ENCODE measurements around the gene AFAP1.

The AFAP1 gene

DNA sequence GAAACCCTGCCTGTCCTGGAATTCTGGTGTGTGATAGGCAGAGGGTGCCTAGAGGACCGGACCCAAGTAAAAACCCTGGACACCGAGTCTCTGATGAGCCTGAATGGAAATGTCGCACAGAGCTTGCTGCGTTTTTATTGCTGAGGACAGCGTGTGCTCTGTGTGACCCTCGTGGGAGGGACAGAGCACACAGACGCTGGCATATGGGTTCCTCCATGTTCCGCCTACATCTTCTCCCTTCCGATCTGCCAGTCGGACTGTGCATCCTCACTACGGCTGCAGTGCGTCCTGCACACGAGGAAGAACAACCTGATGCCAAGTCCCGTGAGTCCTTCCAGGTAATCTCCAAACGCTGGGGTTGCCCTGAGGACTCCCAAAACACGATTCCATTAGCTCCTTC is 68.3 kb downstream of the AFAP1 start:
- in situ Hi-C loops (cut with MboI; ENCODE audit: low sequenced_read_pairs), result no loop called here

DNA sequence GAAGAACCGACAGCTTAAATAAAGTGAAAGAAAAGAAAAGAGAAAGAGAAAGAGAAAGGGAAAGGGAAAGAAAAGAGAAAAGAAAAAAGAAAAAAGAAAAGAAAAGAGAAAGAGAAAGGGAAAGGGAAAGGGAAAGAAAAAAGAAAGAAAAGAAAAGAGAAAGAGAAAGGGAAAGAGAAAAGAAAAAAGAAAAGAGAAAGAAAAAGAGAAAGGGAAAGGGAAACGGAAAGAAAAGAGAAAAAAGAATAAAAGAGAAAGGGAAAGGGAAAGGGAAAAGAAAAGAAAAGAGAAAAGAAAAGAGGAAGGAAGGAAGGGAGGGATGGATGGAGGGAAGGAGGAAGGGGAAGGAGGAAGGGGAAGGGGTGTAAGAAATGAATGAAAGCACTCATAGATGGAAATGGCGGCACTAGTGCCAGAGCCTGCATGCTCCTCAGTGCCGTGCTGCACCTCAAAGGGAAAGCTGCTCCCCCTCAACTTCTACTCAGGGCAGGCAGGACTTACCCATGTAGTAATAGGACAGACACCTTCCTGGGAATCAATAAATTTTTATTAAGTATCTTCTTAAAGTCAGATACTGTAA is 70.7 kb downstream of the AFAP1 start:
- in situ Hi-C loops (cut with MboI; ENCODE audit: low sequenced_read_pairs), result no loop called here

DNA sequence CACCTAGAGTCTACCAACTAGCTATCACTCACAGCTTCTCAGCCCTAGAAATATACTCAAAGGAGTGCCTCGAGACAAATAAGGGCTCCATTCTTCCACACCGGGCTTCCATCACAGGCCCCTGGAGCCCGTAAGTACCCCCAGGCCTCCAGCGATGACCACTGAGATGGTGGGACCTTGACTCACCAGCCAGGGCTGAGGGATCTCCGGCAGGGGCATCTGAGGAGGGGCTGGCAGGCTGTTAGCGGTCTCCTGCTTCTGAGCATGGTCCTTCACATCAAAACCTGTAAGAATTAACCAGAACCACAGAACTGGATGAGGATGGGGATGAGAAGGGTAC is 71.3 kb downstream of the AFAP1 start:
- in situ Hi-C loops (cut with MboI; ENCODE audit: low sequenced_read_pairs), result no loop called here

DNA sequence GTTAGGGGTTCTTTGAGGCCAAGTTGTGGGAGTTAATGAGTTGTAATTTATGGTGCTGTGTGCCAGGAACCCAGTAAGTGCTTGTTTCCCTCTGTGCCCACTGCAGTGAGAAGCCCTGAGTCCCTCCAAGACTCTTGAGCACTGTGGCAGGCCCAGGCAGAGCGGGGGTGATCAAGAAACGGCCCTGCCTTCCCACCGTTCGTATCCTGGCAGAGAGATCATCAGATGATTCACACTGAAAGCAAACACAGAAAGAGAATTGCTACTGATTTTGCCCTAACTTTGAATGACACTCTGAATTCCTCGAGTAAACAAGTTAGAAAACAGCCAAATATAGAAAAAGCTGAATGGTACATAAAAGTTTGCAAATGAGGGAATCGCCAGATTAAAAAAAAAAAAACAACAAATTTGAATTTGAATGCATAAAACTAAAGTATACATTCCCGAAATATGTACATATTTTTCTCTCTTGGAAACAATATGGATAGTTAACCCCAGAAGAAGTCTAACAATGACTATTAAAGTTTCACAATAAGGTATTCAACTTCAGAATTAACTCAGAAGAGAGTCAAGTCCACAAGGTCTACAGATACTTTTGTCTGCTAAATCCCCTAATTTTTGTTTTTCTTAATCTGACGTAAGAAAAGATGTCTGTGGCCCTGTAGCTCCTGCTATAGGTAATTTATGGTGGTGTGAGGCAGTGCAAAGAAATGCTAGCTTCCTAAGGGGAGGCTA is 71.8 kb downstream of the AFAP1 start:
- in situ Hi-C loops (cut with MboI; ENCODE audit: low sequenced_read_pairs), result no loop called here

DNA sequence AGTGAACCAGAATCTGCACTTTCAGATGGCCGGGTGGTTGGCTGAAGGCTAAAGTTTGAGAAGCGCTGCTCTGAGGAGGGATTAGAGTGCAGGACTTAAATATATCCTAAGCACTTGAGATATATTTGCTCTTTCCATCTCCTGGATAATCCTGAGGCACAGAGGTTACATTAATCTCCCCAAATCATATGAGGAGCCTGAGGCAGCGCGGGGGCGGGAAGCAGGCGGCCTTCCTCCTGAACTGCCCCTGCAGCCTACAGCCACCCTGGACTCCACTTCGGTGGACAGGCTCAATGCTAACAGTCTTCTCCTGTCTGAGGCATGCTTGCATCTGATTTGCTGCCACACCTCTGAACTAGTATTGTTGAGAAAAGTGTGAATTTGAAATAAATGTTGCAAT is 72.5 kb downstream of the AFAP1 start:
- in situ Hi-C loops (cut with MboI; ENCODE audit: low sequenced_read_pairs), result no loop called here

DNA sequence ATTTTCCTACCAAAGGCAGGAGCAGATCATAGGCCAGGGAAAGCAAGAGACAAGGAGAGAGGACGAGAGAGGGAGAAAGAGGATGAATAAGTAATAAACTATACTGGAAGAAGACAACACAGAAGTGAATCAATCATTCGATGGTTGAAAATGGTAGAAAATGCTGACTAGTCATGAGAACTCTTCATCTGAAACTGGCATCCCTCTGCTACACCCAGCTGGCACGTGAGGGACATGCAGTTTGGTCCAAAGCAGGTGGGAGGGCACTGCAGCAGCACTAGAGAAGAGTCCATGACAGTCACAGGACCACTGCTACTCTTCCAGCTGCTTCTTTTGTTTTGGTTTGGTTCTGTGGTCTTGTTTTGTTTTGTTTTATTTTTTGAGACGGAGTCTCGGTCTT is 74.1 kb downstream of the AFAP1 start:
- in situ Hi-C loops (cut with MboI; ENCODE audit: low sequenced_read_pairs), result no loop called here

DNA sequence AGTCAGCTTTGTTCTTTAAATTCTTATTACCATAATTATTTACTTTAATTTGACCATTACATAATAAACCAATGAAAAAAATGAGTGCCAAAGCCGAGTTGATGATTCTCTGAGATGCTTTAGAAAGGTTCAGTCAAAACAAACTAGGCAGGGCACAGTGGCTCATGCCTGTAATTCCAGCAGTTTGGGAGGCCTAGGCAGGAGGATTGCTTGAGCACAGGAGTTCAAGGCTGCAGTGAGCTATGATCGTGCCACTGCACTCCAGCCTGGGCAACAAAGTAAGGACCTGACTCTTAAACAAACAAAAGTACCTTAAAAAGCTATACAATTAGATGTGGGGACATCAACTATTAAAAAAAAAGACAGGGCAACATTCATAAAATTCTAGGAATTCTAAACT is 75.0 kb downstream of the AFAP1 start:
- in situ Hi-C loops (cut with MboI; ENCODE audit: low sequenced_read_pairs), result no loop called here

DNA sequence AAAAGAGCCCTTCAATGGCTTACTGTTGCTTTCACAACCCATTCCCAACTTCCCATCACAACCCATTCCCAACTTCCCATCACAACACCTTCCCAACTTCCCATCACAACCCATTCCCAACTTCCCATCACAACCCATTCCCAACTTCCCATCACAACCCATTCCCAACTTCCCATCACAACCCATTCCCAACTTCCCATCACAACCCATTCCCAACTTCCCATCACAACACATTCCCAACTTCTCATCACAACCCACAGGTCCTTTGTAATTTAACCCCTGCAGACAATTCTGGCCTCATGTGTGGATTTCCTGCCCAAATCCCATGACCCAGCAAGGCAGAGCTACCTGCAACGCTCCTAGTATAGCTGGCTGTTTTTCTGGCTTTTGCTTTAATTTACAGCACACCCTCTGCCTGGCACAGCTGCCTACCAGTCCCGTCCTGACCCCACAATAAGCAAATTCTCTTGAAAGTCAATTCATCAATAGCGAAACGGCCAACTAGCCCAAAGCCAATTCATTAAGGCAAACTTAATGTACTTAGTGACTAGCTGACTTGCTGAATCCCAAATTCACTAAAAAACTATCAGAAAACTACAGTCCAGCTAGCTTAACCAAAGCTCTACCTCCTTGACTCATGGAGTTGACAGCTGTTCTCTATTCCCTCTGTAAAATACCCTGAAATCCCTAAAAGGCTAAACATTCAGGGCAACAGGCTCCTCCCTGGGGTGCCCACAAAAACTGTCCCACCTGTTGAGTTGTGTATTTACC is 75.6 kb downstream of the AFAP1 start:
- in situ Hi-C loops (cut with MboI; ENCODE audit: low sequenced_read_pairs), result no loop called here

DNA sequence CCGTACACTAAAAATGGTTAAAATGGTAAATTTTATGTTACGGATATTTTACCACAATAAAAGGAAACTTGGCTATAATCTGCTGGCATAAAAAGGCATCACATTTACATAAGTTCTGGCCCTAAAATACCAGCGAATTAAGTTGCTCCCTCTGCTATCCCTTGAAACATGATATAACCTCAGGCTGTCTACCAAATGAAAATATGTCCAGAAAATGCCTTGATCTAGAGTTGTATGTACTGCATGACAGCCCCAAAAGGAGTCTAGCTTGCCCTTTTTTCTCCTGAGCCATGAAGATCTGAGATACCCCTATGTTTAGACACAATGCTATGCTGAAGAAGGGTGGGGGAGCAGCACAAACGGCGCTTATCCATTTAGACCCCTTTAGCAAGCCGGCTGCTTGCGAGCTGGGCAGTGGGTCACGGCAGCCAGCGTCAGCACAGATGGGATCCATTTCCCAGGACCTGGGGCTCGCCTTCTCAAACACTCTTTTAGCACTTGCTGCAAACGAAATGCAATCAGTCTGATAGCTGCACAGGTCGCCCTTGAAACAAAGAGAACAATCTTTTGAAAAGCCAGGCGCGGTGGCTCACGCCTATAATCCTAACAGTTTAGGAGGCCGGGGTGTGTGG is 77.0 kb downstream of the AFAP1 start:
- in situ Hi-C loops (cut with MboI; ENCODE audit: low sequenced_read_pairs), result no loop called here

DNA sequence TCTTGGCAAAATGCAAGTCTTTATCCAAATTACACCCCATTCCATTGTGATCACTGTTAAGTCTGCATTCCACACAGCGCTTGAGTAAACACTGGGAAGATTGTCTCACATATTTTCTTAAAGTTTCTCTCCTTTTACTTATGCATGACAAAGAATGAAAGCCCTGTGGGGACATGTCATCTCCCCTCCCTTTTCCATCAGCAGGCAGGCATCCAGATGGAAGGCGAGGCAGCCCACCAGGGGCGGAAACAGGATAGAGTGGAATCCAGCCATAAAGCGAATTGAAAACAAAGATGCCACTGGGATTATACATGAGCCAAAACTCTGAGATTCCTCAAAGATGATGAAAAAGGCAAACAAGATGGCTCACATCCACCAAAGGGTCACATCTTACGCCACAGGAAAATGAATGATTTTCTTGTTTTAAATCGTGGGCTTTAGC is 78.2 kb downstream of the AFAP1 start:
- in situ Hi-C loops (cut with MboI; ENCODE audit: low sequenced_read_pairs), result no loop called here

DNA sequence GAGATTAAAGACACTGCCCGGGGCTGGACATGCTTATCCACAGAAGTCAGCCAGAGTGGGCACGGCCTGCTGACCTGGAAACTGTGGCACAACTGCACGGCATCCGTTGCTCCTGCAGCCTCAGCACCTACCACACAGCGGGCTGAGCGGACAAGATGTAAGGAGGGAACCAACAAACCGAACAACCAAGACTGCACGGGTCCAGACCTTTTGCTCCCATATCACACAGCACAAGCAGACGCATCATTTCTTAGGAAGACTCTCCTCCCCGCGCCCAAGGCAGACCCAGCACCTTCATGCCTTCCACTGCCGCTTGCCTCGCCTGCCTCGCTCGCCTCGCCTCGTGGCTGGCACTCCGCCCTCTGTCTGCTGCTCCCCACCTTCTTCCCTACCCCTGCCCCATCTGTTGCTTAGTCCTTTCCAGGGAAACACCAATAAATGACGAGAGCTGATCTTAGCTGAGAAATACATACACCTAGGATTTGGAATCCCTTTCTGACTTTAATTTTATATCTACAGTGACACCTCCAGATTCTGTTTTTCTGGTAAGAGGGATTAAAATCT is 79.0 kb downstream of the AFAP1 start:
- in situ Hi-C loops (cut with MboI; ENCODE audit: low sequenced_read_pairs), result no loop called here

DNA sequence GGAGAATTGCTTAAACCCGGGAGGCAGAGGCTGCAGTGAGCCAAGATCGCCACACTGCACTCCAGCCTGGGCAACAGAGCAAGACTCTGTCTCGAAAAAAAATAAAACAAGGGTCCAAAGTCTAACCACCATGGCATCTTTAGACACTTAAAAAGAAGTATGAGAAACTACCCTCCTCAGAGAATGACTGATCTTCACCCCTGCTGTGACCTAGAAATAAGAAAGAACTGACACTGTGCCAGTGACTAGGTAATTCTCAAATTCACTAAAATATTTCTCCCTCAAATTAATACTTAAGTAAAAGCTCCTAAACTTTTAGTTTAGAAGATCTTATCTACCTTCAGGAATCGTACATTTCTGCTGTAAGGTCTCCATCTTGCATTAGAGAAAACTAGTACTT is 80.3 kb downstream of the AFAP1 start:
- in situ Hi-C loops (cut with MboI; ENCODE audit: low sequenced_read_pairs), result no loop called here

DNA sequence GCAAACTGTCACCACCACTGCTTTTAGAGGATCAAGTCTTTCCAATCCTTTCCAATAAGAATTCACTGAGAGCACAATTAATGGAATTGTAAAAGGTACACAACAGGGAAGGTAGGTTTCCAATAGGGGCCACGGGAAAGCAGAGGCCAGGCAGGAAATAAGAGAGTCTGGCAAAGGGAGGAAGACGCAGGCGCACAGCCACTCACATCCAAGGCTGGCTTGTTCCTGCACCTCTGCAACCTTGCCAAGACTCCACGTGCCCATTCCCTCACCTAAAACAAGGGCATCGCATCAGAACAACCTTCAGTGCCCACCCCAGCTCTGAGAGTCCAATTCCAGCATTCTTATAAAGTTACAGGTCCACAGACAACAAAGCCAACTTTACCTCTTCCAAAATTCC is 81.2 kb downstream of the AFAP1 start:
- in situ Hi-C loops (cut with MboI; ENCODE audit: low sequenced_read_pairs), result no loop called here

DNA sequence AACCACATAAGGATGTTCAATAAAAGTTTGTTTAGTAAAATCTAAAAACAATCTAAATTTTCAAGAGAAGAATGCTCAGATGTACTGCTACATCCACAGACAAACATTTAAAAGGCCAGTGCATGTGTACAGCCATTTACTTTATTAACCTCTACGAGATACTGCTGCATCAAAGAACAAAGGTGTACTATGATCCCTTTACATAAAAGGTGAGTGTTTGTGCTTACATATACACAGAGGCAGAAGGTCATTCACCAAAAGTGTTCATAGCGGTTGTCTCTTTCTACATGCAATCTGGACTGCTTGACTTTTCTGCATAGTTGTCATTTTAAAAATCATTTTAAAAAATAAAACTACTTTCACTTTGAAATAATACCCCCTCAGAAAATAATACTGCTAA is 81.7 kb downstream of the AFAP1 start:
- in situ Hi-C loops (cut with MboI; ENCODE audit: low sequenced_read_pairs), result no loop called here

DNA sequence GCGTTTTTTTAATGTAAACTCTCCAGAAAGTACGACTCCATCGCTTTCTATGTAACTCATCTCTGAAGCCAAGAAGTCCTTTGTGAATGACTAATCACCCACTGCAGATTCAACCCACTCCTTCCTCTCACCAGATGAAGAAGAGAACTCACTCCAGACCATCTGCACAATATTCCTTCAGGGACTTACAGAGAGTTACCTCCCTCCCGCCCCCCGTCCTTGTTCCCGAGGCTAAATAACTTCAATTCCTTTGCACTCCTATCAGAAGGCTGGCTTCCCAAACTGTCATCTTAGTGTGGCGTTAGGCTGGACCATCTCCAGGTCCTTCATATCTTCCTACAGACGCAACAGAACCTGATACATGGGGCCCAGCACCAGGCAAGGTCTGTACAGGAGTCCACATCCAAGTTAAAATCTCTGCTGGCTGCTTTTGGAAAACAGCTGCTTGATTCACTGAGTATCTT is 82.4 kb downstream of the AFAP1 start:
- in situ Hi-C loops (cut with MboI; ENCODE audit: low sequenced_read_pairs), result no loop called here

DNA sequence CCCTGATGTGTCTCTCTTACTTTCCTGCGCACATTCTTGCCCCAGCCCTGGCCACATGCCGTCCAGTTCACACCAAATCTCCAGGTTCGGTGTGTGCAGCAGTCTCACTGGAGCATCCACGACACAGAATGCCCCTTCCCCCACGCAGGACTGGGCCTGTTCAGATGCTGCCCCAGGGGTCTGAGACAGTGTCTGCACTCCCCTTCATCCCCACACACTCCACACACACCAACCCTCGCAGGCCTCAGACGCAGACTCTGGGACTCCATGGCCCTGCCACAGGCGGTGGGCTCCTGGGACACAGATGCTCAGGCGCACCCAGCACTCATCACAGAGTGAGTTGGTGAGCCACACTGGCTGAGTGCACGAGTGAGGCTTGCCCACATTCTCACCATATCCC is 83.9 kb downstream of the AFAP1 start:
- in situ Hi-C loops (cut with MboI; ENCODE audit: low sequenced_read_pairs), result no loop called here

DNA sequence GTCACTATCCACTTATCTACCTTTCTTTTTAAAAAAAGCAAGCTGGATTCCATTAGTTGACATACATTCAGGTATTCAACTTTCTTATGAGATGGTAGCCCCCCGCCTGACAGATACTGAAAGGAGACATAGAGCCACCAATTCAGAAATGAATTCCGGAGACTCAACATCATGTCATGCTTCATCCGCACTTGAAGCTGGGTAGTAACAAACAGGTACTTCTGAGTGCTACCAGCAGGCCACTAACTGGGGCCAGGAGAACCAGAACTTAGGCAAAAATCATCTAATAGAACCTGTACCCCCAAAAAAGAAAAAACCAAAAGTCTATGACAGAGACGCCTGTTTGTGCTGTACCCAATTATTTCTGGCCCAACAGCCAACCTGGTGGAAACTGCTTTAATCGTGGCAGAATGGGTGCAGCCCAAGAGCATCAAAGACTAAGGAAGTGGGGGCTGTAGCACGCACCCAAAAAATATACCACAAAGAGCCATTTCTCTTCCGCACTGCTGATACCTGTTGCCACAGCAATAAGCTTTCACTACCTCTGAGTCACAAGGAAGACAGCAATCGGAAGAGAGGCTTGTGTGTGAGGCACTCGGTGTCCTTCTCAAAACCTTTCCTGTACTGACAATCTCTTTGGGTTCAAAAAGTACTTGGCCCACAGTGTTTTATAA is 84.8 kb downstream of the AFAP1 start:
- in situ Hi-C loops (cut with MboI; ENCODE audit: low sequenced_read_pairs), result no loop called here

DNA sequence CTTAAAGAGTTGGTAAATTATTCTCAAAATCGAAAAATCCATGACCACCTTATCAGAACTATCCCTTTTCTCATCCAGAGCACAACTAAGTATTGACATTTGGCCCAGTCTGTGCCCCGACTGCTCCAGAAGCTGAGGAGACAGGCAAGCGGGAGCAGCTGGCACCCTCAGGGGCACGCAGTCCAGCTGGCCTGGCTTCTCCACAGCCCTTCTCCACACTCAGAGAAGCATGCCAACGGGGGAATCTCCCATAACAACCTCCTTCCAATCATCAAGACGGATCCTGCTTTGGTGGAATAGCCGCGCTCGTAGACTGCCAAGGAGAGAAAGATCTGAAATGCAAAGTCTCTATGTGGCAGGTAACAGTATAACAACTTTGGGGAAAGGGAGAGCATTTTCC is 85.4 kb downstream of the AFAP1 start:
- in situ Hi-C loops (cut with MboI; ENCODE audit: low sequenced_read_pairs), result no loop called here

DNA sequence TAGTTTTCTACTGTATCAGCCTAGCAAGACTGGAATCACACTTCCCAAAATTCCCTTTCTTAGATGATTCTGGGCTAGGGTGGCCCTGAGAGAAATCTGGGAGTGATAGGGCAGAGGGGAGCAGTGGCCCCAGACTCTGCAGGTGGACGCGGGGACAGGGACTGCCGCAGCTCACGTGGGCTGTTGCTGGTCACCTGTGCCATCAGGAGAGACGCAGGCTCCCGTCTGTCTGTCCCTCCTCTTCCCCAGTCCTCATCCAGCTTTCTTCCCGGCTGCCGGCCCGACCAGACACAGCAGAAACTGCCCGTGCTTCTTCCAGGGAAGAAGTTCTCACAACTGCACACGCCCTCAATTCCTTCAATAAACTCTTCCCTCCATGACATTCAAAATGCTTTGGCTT is 86.4 kb downstream of the AFAP1 start:
- in situ Hi-C loops (cut with MboI; ENCODE audit: low sequenced_read_pairs), result no loop called here

DNA sequence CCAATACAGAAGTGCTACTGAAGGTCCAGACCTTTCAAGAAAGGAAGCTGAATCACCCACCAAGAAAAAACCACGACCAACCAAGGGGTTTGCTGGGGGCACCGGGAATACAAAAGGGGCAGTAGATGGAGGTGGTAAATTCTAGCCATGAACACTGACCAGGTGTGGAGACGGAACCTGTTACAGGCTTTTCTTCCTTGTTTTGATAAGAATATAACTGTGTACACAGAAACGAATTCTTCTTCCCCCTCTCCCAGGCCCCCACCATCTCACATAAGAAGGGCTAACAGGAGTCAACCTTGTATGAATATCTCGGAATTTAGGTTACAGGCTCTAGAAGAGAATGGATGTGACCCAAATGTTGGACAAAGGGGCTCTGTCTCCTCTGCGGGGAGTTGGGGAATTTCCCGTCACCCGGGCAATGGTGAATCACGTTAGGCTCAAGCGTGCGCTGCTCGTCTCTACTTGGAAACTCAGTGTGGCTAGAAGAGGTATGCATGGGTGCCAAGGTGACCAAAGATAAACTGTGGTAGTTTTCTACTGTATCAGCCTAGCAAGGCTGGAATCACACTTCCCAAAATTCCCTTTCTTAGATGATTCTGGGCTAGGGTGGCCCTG is 87.0 kb downstream of the AFAP1 start:
- in situ Hi-C loops (cut with MboI; ENCODE audit: low sequenced_read_pairs), result no loop called here
